ENCODE data around the gene SOX13.
A peak's percentile ranks its signal among the peaks of the same experiment; 100 is the strongest.
"Not testable (repeated sequence)": the region's sequence is repeated elsewhere in the genome, so short reads cannot be mapped to it uniquely, and the experiment has no call there.

Gene SOX13

GRCh38 chr1:204072931-204073836 is at the start of gene SOX13:
Gene SOX13, plus strand, starts transcription at chr1:204073115. Its CDS starts 39,801 bp downstream, at chr1:204112916.
- H3K4me3 ChIP-seq (ENCODE audit: low read depth, low read length): peak within 1 kb of the TSS; percentile 96

- H3K4me3 ChIP-seq (ENCODE audit: low read depth, low read length): no peak overlapping the region
These were observed 46.8 kb upstream of the SOX13 start for GRCh38 chr1:204025917-204026707.

- no peak overlapping the region for H3K4me3 ChIP-seq (ENCODE audit: low read depth, low read length)
These were observed 45.5 kb upstream of the SOX13 start for GRCh38 chr1:204027446-204027845.

GRCh38 chr1:204029016-204029415 is 43.9 kb upstream of the SOX13 start:
- H3K4me3 ChIP-seq (ENCODE audit: low read depth, low read length): no peak overlapping the region

- no peak overlapping the region for H3K4me3 ChIP-seq (ENCODE audit: low read depth, low read length)
These were observed 41.7 kb upstream of the SOX13 start for GRCh38 chr1:204031098-204031710.

DNA sequence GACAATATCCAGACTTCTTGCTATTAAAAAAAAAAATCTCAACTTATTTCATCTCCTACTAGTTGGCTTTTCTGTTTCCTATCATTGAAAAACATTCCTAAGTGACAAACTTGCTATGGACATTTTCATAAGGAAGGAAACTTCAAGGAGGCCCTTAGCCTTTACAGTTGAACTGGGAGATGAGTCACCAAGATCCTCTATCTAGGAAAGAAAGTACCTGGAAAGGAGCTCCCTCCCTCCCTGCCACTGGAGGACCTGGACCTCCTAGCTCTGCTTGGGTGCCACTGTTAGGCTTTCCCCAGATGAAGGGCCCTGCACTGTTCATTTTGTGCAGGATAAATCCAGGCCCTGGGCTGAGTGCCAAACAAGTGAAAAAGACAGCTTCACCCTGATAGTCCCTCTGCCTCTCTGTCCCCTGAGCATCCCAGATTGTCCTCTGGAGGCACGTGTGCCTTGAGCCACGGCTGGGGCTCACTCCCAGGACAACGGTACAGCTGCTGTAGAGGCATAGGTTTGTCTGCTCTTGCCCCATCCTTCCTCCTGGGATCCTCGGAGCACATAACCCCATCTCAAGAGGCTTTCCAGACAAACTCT is 40.2 kb upstream of the SOX13 start:
- H3K4me3 ChIP-seq (ENCODE audit: low read depth, low read length): no peak overlapping the region

- no peak overlapping the region for H3K4me3 ChIP-seq (ENCODE audit: low read depth, low read length)
These were observed 39.6 kb upstream of the SOX13 start for GRCh38 chr1:204033306-204033705.

GRCh38 chr1:204036882-204037655 is 35.8 kb upstream of the SOX13 start:
- H3K4me3 ChIP-seq (ENCODE audit: low read depth, low read length): no peak overlapping the region

GRCh38 chr1:204041232-204041767 is 31.6 kb upstream of the SOX13 start:
- no peak overlapping the region for H3K4me3 ChIP-seq (ENCODE audit: low read depth, low read length)

DNA sequence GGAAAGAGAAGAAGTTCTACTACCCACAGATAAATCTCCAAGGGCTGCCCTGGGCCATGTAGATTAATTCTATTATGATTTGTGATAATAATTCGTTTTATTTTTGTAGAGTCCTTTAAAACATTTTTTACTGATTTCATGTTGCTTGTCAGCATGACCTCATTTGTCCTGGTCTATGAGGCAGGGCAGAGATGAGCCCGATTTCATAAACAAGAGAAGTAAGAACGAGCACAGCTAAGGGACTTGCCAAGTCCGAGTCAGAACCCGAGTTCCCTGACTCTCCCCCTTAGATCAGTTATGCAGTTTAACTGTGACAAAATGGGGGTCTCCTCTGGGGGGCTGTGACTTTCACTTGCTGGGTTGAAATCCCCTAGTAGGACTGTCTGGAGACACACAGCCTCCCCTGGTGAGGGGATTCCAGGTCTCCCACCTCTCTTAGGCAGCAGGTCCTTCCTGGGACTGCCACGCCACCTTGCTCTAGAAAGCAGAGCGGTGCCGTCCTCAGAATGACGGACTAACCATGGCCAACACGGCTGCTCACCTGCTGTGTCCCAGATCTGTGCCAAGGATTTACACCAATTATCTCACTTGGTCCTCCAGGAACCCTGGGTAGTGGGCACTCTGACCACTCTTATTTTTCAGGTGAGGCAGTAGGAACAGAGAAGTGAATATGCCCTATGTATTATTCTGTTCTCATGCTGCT is 31.0 kb upstream of the SOX13 start:
- no peak overlapping the region for H3K4me3 ChIP-seq (ENCODE audit: low read depth, low read length)

DNA sequence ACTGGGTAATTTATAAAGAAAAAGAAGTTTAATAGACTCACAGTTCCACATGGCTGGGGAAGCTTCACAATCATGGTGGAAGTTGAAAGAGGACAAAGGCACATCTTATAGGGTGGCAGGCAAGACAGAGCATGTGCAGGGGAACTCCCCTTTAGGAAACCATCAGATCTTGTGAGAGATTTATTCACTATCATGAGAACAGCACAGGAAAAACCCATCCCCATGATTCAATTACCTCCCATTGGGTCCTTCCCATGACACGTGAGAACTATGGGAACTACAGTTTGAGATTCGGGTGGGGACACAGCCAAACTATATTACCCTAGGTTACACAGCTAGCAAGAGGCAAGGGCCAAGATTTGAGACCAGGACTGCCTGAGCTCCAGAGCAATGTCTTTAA is 30.4 kb upstream of the SOX13 start:
- no peak overlapping the region for H3K4me3 ChIP-seq (ENCODE audit: low read depth, low read length)

GRCh38 chr1:204043680-204044079 is 29.2 kb upstream of the SOX13 start:
- H3K4me3 ChIP-seq (ENCODE audit: low read depth, low read length): no peak overlapping the region

- no peak overlapping the region for H3K4me3 ChIP-seq (ENCODE audit: low read depth, low read length)
These were observed 28.5 kb upstream of the SOX13 start for GRCh38 chr1:204044448-204044847.

DNA sequence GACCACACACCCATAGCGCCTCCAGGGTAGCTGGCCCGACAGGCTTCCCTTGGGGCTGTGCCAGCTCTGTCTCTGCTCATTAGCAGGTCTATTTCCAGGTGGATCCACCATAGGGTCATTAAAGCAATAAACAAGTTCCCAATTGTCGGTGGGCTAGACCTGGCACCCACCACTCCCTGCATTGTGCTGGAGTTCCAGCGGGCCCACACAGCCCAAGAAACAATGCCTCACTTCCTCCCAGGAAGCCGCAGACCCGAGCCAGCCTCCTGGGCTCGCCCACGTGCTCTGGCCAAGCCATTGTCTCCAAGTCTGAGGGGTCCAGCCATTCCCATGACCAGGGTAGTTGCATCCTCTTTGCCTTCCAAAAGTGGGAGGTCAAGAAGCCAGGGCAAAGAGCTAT is 27.5 kb upstream of the SOX13 start:
- H3K4me3 ChIP-seq (ENCODE audit: low read depth, low read length): no peak overlapping the region

GRCh38 chr1:204046346-204046745 is 26.6 kb upstream of the SOX13 start:
- no peak overlapping the region for H3K4me3 ChIP-seq (ENCODE audit: low read depth, low read length)

- not testable (repeated sequence) for H3K4me3 ChIP-seq (ENCODE audit: low read depth, low read length)
These were observed 24.1 kb upstream of the SOX13 start for GRCh38 chr1:204048796-204049195.

- H3K4me3 ChIP-seq (ENCODE audit: low read depth, low read length): no peak overlapping the region
These were observed 21.7 kb upstream of the SOX13 start for GRCh38 chr1:204051258-204051657.

DNA sequence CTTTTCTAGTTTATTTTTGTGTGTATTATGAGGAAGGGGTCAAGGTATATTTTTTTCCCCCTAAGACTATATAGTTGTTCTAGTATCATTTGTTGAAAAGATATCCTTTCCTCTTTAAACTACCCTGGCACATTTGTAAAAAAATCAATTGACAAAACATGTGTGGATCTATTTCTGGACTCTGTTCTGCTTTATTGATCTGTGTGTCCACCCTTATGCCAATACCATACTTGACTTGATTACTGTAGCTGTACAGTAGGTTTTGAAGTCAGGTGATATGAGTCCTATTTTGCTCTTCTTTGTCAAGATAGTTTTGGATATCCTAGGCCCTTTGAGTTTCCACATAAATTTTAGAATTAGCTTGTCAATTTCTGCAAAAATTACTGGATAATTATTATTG is 21.2 kb upstream of the SOX13 start:
- H3K4me3 ChIP-seq (ENCODE audit: low read depth, low read length): no peak overlapping the region

GRCh38 chr1:204053893-204054292 is 19.0 kb upstream of the SOX13 start:
- H3K4me3 ChIP-seq (ENCODE audit: low read depth, low read length): no peak overlapping the region

GRCh38 chr1:204059970-204060369 is 12.9 kb upstream of the SOX13 start:
- no peak overlapping the region for H3K4me3 ChIP-seq (ENCODE audit: low read depth, low read length)

All from iPS-11a (cell line).